Uterus (tissue), 4 donors: ENCODE data around the gene FANCC. TPM values are rescaled to one million over a fixed set of nuclear protein-coding genes. Genes with fewer than 3 reads are reported as not detected.

Experiments
- DNase-seq, 2 donors: peaks; one replicate each; pipeline ENCODE4 v3.0.0-alpha.2; 2019 to 2020
- H3K27ac ChIP-seq, 2 donors: fragments of 200-600 bp; sonication (generic); 1 replicate in 1 of 2; 2 replicates in 1 of 2; pipeline ENCODE4 v1.5.1; 2016 to 2018
- H3K27me3 ChIP-seq, 2 donors: fragments of 200-600 bp; sonication (generic); one replicate each; pipeline ENCODE4 v1.5.1; 2018 to 2019; ENCODE audit warnings: control low read depth in 1 of 2
- H3K36me3 ChIP-seq, 2 donors: fragments of 200-600 bp; sonication (generic); one replicate each; pipeline ENCODE4 v1.5.1; 2019; ENCODE audit warnings: control low read depth in 1 of 2
- H3K4me1 ChIP-seq, 2 donors: fragments of 200-600 bp; sonication (generic); one replicate each; pipeline ENCODE4 v1.5.1; 2018 to 2019; ENCODE audit warnings: control low read depth in 1 of 2
- H3K4me3 ChIP-seq, 2 donors: fragments of 200-600 bp; sonication (generic); 1 replicate in 1 of 2; 2 replicates in 1 of 2; pipeline ENCODE4 v1.5.1; 2018 to 2019; ENCODE audit warnings: mild to moderate bottlenecking in 1 of 2
- H3K9me3 ChIP-seq, 2 donors: fragments of 200-600 bp; sonication (generic); one replicate each; pipeline ENCODE4 v1.5.1; 2019; ENCODE audit warnings: control low read depth in 1 of 2
- CTCF ChIP-seq, 4 experiments: fragments of 200-600 bp in 2 of 4; fragments of 450-650 bp in 2 of 4; sonication (generic) in 2 of 4; IDR thresholded peaks; one replicate each; pipeline ENCODE4 v1.5.1; 2016 to 2019; ENCODE audit warnings: antibody characterized with exemption in 4 of 4, mild to moderate bottlenecking in 2 of 4, moderate library complexity in 1 of 4
- POLR2A ChIP-seq, 2 donors: fragments of 450-650 bp; IDR thresholded peaks; one replicate each; pipeline ENCODE4 v1.6.1; 2016; ENCODE audit warnings: antibody characterized with exemption in 2 of 2, mild to moderate bottlenecking in 1 of 2, moderate library complexity in 1 of 2
- intact Hi-C: fragments of 100-400 bp; cut with DNase I; formaldehyde crosslinking; loops from one replicate; pipeline ENCODE4 v1.15.1; 2023; ENCODE audit warnings: low total_unique reads
- total RNA-seq, 4 donors: library from RNA; depleted of rRNA in 3 of 4; stranded (reverse); fragments of >200 nt in 3 of 4; gene quantifications; one replicate each; pipeline versions ENCODE4 v1.1.0 to v1.2.4, GENCODE V29; 2014 to 2023
- donor health status: DM: yes; HTN: yes; CAD: no.

FANCC gene
- total RNA-seq, 4 donors from 2014 or later: 4.1 to 21.4 (median 15.9) TPM

DNA sequence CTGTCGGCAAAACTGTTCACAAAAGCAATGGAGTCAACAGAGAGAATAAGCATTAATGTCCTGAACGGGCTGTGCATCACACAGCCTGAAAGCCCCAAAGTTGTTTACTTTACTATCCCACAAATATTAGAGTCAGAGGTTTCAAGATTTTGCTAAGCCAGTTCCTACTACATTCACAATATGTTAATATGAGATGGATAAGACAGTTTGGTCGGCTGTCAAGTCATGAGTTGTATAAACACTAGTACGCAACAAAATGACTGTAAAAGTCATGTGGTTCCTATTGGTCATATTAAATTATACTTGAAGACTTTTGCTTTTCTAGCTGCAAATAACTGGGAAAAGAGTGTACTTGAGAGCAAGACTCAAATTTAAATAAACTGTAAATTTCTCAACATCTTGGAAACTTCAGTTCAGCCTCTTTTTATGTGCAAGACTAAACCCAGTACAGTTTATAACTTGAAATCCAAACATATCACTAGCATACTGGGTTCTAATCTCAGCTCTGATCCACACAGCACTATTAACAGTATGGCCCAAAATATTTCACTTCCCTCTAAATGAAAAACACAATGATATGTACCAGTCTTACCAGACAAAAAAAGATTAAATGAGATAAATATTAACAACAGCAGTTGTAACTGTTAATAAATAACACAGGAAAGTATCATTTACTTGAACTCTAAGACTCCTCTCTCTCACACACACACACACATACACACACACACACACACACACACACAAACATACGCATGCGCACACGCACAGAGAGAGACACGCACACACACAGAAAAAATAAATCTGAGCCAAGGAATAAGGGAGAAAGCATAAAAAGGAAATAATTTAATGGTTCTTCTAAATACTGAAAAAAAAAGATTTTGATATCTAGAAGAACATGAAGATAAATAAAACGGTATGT, 33.1 kb downstream of the FANCC start:
- H3K4me1 ChIP-seq: no peaks in the 10 kb centered on the region
- DNase-seq: no peak
- peaks cover 0 to 23% of the 10 kb centered on the region in 2 donors for H3K9me3 ChIP-seq
- H3K27me3 ChIP-seq: no peaks in the 10 kb centered on the region
- TF ChIP-seq POLR2A (IDR thresholded peaks at IDR 0.05) (no peak), CTCF (IDR thresholded peaks at IDR 0.05) (no peak)
- H3K27ac ChIP-seq: no peak overlapping the region
- H3K4me3 ChIP-seq: no peak overlapping the region
- no peaks in the 10 kb centered on the region for H3K36me3 ChIP-seq
- intact Hi-C loops: no loop called here

DNA sequence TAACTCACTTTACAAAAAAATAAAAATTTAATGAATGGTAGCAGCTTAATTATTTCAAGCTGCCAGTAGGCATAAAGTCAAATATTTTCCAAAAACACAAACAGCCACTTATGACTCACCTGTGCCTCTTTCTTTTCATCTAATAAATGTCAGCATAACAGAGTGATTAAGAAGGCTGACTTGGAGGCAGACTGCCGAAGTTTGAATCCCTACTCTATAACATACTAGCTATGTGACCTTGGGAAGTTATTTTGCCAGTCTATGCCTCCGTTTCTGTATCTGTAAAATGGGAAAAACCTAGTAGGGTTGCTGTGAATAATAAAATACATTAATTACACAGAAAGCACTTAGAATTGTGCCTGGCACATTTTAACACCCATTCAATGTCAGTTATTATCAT, 33.8 kb downstream of the FANCC start:
- intact Hi-C loops: no loop called here
- no peaks in the 10 kb centered on the region for H3K27me3 ChIP-seq
- H3K9me3 ChIP-seq: peaks cover 0 to 23% of the 10 kb centered on the region in 2 donors
- H3K36me3 ChIP-seq: no peaks in the 10 kb centered on the region
- TF ChIP-seq POLR2A (IDR thresholded peaks at IDR 0.05) (no peak), CTCF (IDR thresholded peaks at IDR 0.05) (no peak)
- no peak for DNase-seq
- H3K4me3 ChIP-seq: no peak overlapping the region
- H3K4me1 ChIP-seq: no peaks in the 10 kb centered on the region
- no peak overlapping the region for H3K27ac ChIP-seq

GRCh38 chr9:95282332-95282731, 35.2 kb downstream of the FANCC start:
- no peaks in the 10 kb centered on the region for H3K36me3 ChIP-seq
- intact Hi-C loops: no loop called here
- no peak for DNase-seq
- H3K9me3 ChIP-seq: peaks cover 0 to 23% of the 10 kb centered on the region in 2 donors
- no peak overlapping the region for H3K4me3 ChIP-seq
- no peak for TF ChIP-seq POLR2A (IDR thresholded peaks at IDR 0.05)
- TF ChIP-seq CTCF (IDR thresholded peaks at IDR 0.05): no peak
- no peak overlapping the region for H3K27ac ChIP-seq
- H3K4me1 ChIP-seq: no peaks in the 10 kb centered on the region
- no peaks in the 10 kb centered on the region for H3K27me3 ChIP-seq

DNA sequence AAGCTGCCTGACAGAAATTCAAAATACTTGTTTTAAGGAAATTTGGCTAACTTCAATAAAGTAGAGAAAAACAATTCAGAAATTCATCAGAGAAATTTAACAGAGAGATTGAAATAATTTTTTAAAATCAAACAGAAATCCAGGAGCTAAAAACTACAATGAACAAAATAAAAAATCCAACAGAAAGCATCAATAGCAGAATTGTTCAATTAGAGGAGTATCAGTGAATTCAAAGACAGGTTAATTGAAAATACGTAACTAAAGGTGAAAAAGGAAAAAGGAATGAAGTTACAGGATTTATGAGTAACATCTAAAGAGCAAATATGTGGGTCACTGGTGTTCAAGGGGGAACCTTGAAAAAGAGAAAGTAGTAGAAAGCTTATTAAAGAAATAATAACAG, 36.8 kb downstream of the FANCC start:
- Histone ChIP-seq H3K4me1 (no peaks in the 10 kb centered on the region), H3K4me3 (no peak overlapping the region), H3K36me3 (no peaks in the 10 kb centered on the region), H3K27ac (no peak overlapping the region), H3K9me3 (peaks cover 0 to 23% of the 10 kb centered on the region in 2 donors), H3K27me3 (no peaks in the 10 kb centered on the region)
- TF ChIP-seq POLR2A (IDR thresholded peaks at IDR 0.05) (no peak), CTCF (IDR thresholded peaks at IDR 0.05) (no peak)
- no peak for DNase-seq
- intact Hi-C loops: no loop called here

GRCh38 chr9:95277509-95277908, 40.0 kb downstream of the FANCC start:
- Histone ChIP-seq H3K36me3 (no peaks in the 10 kb centered on the region), H3K27me3 (no peaks in the 10 kb centered on the region), H3K9me3 (peaks cover 0 to 22% of the 10 kb centered on the region in 2 donors), H3K4me3 (no peak overlapping the region), H3K4me1 (no peaks in the 10 kb centered on the region), H3K27ac (no peak overlapping the region)
- DNase-seq: no peak
- intact Hi-C loops: no loop called here
- TF ChIP-seq POLR2A (IDR thresholded peaks at IDR 0.05) (no peak), CTCF (IDR thresholded peaks at IDR 0.05) (no peak)
